Mesendoderm (in vitro differentiated cells): Measurements from ENCODE around the gene NRIP2.
"Not testable (repeated sequence)": the region's sequence is repeated elsewhere in the genome, so short reads cannot be mapped to it uniquely, and the experiment has no call there.

Experiments used
- DNase-seq: peaks from one replicate; pipeline ENCODE4 v3.0.0; 2013
- H2AK5ac ChIP-seq: 2 replicates; pipeline ENCODE4 v1.6.1; 2013; ENCODE audit warnings: low read length, inconsistent platforms
- H2BK120ac ChIP-seq: 2 replicates; pipeline ENCODE4 v1.6.1; 2013; ENCODE audit warnings: low read depth, mild to moderate bottlenecking, low read length, moderate library complexity, mixed read lengths
- H2BK15ac ChIP-seq: replicated peaks from 2 replicates; pipeline ENCODE4 v1.6.1; 2013; ENCODE audit warnings: low read depth, mild to moderate bottlenecking, moderate library complexity
- H2BK5ac ChIP-seq: 2 replicates; pipeline ENCODE4 v1.6.1; 2013; ENCODE audit warnings: low read length, inconsistent platforms
- H3K18ac ChIP-seq: 2 replicates; pipeline ENCODE4 v1.6.1; 2013; ENCODE audit warnings: mild to moderate bottlenecking, low read length, mixed read lengths
- H3K23ac ChIP-seq: one replicate; pipeline ENCODE4 v1.6.1; 2013; ENCODE audit warnings: low read length
- H3K27ac ChIP-seq: 2 replicates; pipeline ENCODE4 v1.5.1; 2013; ENCODE audit warnings: low read depth, mild to moderate bottlenecking, inconsistent platforms, low read length, moderate library complexity
- H3K27me3 ChIP-seq: 2 replicates; pipeline ENCODE4 v1.6.1; 2013; ENCODE audit warnings: low read length, control low read depth, mild to moderate bottlenecking, inconsistent platforms; ENCODE audit not compliant: insufficient read depth, poor library complexity
- H3K36me3 ChIP-seq: 2 replicates; pipeline ENCODE4 v1.6.1; 2013; ENCODE audit warnings: low read length, inconsistent platforms; ENCODE audit not compliant: control insufficient read depth, insufficient read depth
- H3K4ac ChIP-seq: one replicate; pipeline ENCODE4 v1.6.1; 2013; ENCODE audit warnings: low read depth, mild to moderate bottlenecking, low read length, moderate library complexity
- H3K4me1 ChIP-seq: 2 replicates; pipeline ENCODE4 v1.6.1; 2013; ENCODE audit warnings: low read depth, low read length, inconsistent platforms; ENCODE audit not compliant: control insufficient read depth
- H3K4me2 ChIP-seq: 2 replicates; pipeline ENCODE4 v1.6.1; 2013; ENCODE audit warnings: low read length
- H3K4me3 ChIP-seq: 2 replicates; pipeline ENCODE4 v1.5.1; 2013; ENCODE audit warnings: mild to moderate bottlenecking, low read length
- H3K56ac ChIP-seq: one replicate; pipeline ENCODE4 v1.6.1; 2013; ENCODE audit warnings: low read length
- H3K79me1 ChIP-seq: 2 replicates; pipeline ENCODE4 v1.6.1; 2013; ENCODE audit warnings: low read length, inconsistent platforms
- H3K79me2 ChIP-seq: 2 replicates; pipeline ENCODE4 v1.6.1; 2013; ENCODE audit warnings: mild to moderate bottlenecking, low read length; ENCODE audit not compliant: control insufficient read depth, insufficient read depth
- H3K9ac ChIP-seq: 2 replicates; pipeline ENCODE4 v1.6.1; 2013; ENCODE audit warnings: low read length, inconsistent platforms
- H4K5ac ChIP-seq: one replicate; pipeline ENCODE4 v1.6.1; 2013; ENCODE audit warnings: low read length
- H4K8ac ChIP-seq: one replicate; pipeline ENCODE4 v1.6.1; 2013; ENCODE audit warnings: low read depth, mild to moderate bottlenecking, control low read depth, low read length, moderate library complexity
- WGBS: extraction: QIAGEN DNeasy Blood & Tissue Kit; methylation state at CpG from one replicate; pipeline ENCODE4 v1.1.7; 2013; ENCODE audit warnings: low lambda C conversion rate, missing lambda C conversion rate; ENCODE audit not compliant: insufficient coverage; ENCODE audit errors: extremely low coverage; 5-methylcytosine and 5-hydroxymethylcytosine counted together

Gene NRIP2

DNA sequence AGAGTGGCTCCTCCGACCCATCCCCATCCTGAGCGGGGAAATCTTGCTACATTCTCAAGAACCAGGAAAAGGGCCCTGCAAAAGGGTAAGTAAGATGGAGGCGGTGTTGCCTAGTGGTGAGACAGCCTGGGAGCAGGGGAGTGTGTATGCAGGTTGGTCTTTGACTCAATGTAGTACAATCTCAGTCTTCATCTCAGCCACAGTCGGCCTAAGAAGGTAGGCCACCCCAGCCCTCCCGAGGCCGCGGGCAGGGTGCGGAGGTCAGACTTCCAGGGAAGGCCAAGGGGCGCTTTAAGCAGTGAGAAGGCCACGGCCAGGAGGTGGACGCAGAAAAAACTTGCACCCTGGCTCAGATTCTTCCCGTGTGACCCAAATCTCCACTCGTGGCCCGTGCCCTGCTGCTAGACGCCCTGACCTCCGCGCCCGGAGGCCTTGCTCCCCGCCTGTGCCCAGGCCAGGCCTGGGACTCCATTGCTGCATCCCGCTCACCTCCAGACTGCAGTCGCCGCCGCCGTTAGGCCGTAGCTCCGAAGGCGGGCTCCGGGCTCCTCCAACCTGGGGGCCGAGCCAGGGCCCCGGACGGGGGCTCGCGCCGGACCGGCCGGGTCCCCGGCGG lies 41.7 kb upstream of the NRIP2 start:
- H2BK15ac ChIP-seq, result no peak overlapping the region
- H2AK5ac ChIP-seq, result no peak overlapping the region
- H3K79me1 ChIP-seq, result peaks cover 23% of the 10 kb centered on the region
- H3K27ac ChIP-seq, result peak overlapping the region; percentile 33
- peak overlapping the region; percentile 12 for H2BK5ac ChIP-seq
- peak overlapping the region; percentile 60 for H3K4ac ChIP-seq
- DNase-seq, result peak; percentile 73
- peak overlapping the region; percentile 84 for H3K4me3 ChIP-seq
- no peak overlapping the region for H4K5ac ChIP-seq
- peaks cover 2% of the 10 kb centered on the region for H3K4me1 ChIP-seq
- peak overlapping the region; percentile 98 for H3K56ac ChIP-seq
- H3K79me2 ChIP-seq, result peaks cover 37% of the 10 kb centered on the region
- no CpG with 5 or more reads among the region's 38 CpGs for WGBS
- H4K8ac ChIP-seq, result no peak overlapping the region
- peak overlapping the region; percentile 97 for H3K4me2 ChIP-seq
- H3K36me3 ChIP-seq, result peaks cover 8% of the 10 kb centered on the region
- H3K27me3 ChIP-seq, result no peaks in the 10 kb centered on the region
- H3K9ac ChIP-seq, result peak overlapping the region; percentile 97
- H2BK120ac ChIP-seq, result peak overlapping the region; percentile 32
- H3K18ac ChIP-seq, result peak overlapping the region; percentile 77
- H3K23ac ChIP-seq, result no peak overlapping the region

DNA sequence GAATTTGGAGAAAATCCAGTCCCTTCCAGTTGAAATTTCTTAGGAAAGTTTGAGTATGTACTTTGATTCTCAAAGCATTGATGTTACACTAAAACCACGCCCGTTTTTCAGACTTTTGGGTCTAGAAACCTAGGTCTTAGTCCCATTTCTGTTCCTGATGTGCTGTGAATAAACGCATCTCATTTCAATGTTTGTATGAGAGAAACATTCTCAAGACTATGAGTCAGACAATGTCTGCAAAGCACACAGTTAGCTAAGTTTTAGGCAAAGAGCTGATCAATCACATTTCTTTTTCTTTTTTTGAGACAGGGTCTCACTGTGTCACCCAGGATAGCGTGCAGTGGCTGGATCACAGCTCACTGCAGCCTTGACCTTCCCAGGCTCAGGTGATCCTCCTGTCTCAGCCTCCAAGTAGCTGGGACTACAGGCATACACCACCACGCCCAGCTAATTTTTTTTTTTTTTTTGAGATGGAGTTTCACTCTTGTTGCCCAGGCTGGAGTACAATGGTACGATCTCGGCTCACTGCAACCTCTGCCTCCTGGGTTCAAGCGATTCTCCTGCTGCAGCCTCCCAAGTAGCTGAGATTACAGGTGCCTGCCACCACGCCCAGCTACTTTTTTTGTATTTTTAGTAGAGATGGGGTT lies 34.3 kb upstream of the NRIP2 start:
- not testable (repeated sequence) for H4K8ac ChIP-seq, H3K27me3 ChIP-seq, H3K4ac ChIP-seq, H3K9ac ChIP-seq, H3K56ac ChIP-seq, DNase-seq, H3K4me2 ChIP-seq, H3K4me3 ChIP-seq, H2BK15ac ChIP-seq, H3K4me1 ChIP-seq, H2BK5ac ChIP-seq, H3K79me1 ChIP-seq, H3K18ac ChIP-seq, H2BK120ac ChIP-seq, H3K23ac ChIP-seq, H4K5ac ChIP-seq, H3K79me2 ChIP-seq, H3K27ac ChIP-seq, H2AK5ac ChIP-seq
- WGBS, result no CpG with 5 or more reads among the region's 9 CpGs
- peaks cover 32% of the 10 kb centered on the region for H3K36me3 ChIP-seq

- H3K4ac ChIP-seq, result no peak overlapping the region
- no peak overlapping the region for H4K8ac ChIP-seq
- no CpG with 5 or more reads among the region's 9 CpGs for WGBS
- no peak overlapping the region for H2AK5ac ChIP-seq
- no peak overlapping the region for H3K23ac ChIP-seq
- no peaks in the 10 kb centered on the region for H3K79me1 ChIP-seq
- no peaks in the 10 kb centered on the region for H3K4me1 ChIP-seq
- H2BK5ac ChIP-seq, result no peak overlapping the region
- H3K36me3 ChIP-seq, result peaks cover 31% of the 10 kb centered on the region
- no peak overlapping the region for H3K4me2 ChIP-seq
- no peak overlapping the region for H3K4me3 ChIP-seq
- no peak overlapping the region for H2BK15ac ChIP-seq
- no peak overlapping the region for H3K9ac ChIP-seq
- no peaks in the 10 kb centered on the region for H3K79me2 ChIP-seq
- no peak overlapping the region for H2BK120ac ChIP-seq
- no peaks in the 10 kb centered on the region for H3K27me3 ChIP-seq
- H4K5ac ChIP-seq, result no peak overlapping the region
- no peak overlapping the region for H3K18ac ChIP-seq
- H3K56ac ChIP-seq, result no peak overlapping the region
- no peak overlapping the region for H3K27ac ChIP-seq
- DNase-seq, result no peak
These were observed 29.4 kb upstream of the NRIP2 start for GRCh38 chr12:2864198-2864597.

DNA sequence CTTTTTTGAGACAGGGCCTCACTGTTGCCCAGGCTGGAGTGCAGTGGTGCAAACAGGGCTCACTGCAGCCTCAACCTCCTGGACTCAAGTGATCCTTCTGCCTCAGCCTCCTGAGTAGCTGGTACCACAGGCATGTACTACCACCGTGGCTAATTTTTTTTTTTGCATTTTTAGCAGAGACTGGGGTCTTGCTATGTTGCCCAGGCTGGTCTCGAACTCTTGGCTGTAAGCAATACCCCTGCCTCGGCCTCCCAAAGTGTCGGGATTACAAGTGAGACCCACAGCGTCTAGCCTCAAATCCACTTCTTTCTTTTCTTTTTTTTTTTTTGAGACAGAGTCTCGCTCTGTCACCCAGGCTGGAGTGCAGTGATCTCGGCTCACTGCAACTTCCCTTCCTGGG lies 28.6 kb upstream of the NRIP2 start:
- not testable (repeated sequence) for H2AK5ac ChIP-seq, H3K18ac ChIP-seq, H3K79me2 ChIP-seq, H3K56ac ChIP-seq, H4K5ac ChIP-seq, H2BK5ac ChIP-seq, H3K4me2 ChIP-seq, DNase-seq, H3K79me1 ChIP-seq, H3K4ac ChIP-seq, H3K27ac ChIP-seq, H3K23ac ChIP-seq, H2BK120ac ChIP-seq, H3K4me1 ChIP-seq, H3K9ac ChIP-seq, H3K4me3 ChIP-seq, H4K8ac ChIP-seq, H3K27me3 ChIP-seq, H2BK15ac ChIP-seq
- peaks cover 33% of the 10 kb centered on the region for H3K36me3 ChIP-seq
- no CpG with 5 or more reads among the region's 7 CpGs for WGBS

- Histone ChIP-seq H4K5ac (no peak overlapping the region), H2AK5ac (no peak overlapping the region), H3K4me3 (no peak overlapping the region), H3K18ac (no peak overlapping the region), H3K9ac (no peak overlapping the region), H2BK5ac (no peak overlapping the region), H3K27me3 (no peaks in the 10 kb centered on the region), H3K79me2 (no peaks in the 10 kb centered on the region), H3K4me2 (no peak overlapping the region), H2BK15ac (no peak overlapping the region), H3K79me1 (no peaks in the 10 kb centered on the region), H3K27ac (no peak overlapping the region), H3K36me3 (peaks cover 34% of the 10 kb centered on the region), H3K23ac (no peak overlapping the region), H3K4ac (no peak overlapping the region), H2BK120ac (no peak overlapping the region), H4K8ac (no peak overlapping the region), H3K56ac (no peak overlapping the region), H3K4me1 (no peaks in the 10 kb centered on the region)
- no CpG with 5 or more reads among the region's 7 CpGs for WGBS
- DNase-seq, result no peak
These were observed 28.0 kb upstream of the NRIP2 start for GRCh38 chr12:2862876-2863275.

DNA sequence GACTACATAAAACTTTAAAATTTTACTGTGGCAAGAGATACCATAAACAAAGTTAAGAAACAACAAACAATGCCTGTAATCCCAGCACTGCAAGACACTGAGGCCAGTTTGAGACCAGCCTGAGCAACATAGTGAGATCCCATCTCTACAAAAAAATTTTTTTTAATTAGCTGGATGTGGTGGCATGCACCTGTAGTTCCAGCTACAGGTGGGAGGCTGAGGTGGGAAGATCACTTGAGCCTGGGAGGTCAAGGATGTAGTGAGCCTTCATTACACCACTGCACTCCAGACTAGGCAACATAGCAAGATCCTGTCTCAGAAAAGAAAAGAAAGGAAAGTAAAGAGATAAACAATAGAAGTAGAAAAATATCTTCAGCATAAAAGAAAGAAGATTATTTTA lies 25.3 kb upstream of the NRIP2 start:
- no peak overlapping the region for H3K4me2 ChIP-seq
- H2BK120ac ChIP-seq, result no peak overlapping the region
- H3K27ac ChIP-seq, result no peak overlapping the region
- H2BK15ac ChIP-seq, result no peak overlapping the region
- H3K4me1 ChIP-seq, result no peaks in the 10 kb centered on the region
- H2BK5ac ChIP-seq, result no peak overlapping the region
- no peak overlapping the region for H3K18ac ChIP-seq
- H3K27me3 ChIP-seq, result no peaks in the 10 kb centered on the region
- no peak overlapping the region for H3K9ac ChIP-seq
- H4K5ac ChIP-seq, result no peak overlapping the region
- DNase-seq, result no peak
- no peak overlapping the region for H2AK5ac ChIP-seq
- no peak overlapping the region for H3K4me3 ChIP-seq
- no peak overlapping the region for H3K4ac ChIP-seq
- no peak overlapping the region for H3K23ac ChIP-seq
- peaks cover 24% of the 10 kb centered on the region for H3K36me3 ChIP-seq
- H3K79me1 ChIP-seq, result no peaks in the 10 kb centered on the region
- no peak overlapping the region for H3K56ac ChIP-seq
- no peak overlapping the region for H4K8ac ChIP-seq
- H3K79me2 ChIP-seq, result no peaks in the 10 kb centered on the region
